MM.1S (cell line): ENCODE measurements around the gene CELF4.

ENCODE experiments used
- DNase-seq: peaks from one replicate; pipeline ENCODE4 v3.0.0-alpha.2; 2015
- H2AFZ ChIP-seq: fragments of 300-600 bp; sonication (generic); 2 replicates; pipeline ENCODE4 v1.6.0; 2016; ENCODE audit warnings: antibody characterized with exemption, low read length
- H3F3A ChIP-seq: fragments of 300-600 bp; sonication (generic); 2 replicates; pipeline ENCODE4 v1.6.1; 2016; ENCODE audit warnings: mild to moderate bottlenecking, antibody characterized with exemption, low read length, moderate library complexity, mixed read lengths; ENCODE audit not compliant: insufficient read depth
- H3K27ac ChIP-seq: fragments of 300-600 bp; sonication (generic); 2 replicates; pipeline ENCODE4 v1.5.1; 2016; ENCODE audit warnings: mild to moderate bottlenecking, low read length
- H3K27me3 ChIP-seq: fragments of 300-600 bp; sonication (generic); replicated peaks from 2 replicates; pipeline ENCODE4 v1.6.0; 2016; ENCODE audit warnings: low read length; ENCODE audit not compliant: insufficient read depth
- H3K36me3 ChIP-seq: fragments of 300-600 bp; sonication (generic); replicated peaks from 2 replicates; pipeline ENCODE4 v1.6.1; 2016; ENCODE audit warnings: mild to moderate bottlenecking, low read length, mixed read lengths; ENCODE audit not compliant: insufficient read depth
- H3K4me1 ChIP-seq: fragments of 300-600 bp; sonication (generic); 2 replicates; pipeline ENCODE4 v1.6.1; 2016; ENCODE audit warnings: low read length, mixed read lengths
- H3K4me2 ChIP-seq: fragments of 300-600 bp; sonication (generic); 2 replicates; pipeline ENCODE4 v1.6.0; 2016; ENCODE audit warnings: low read depth, low read length
- H3K4me3 ChIP-seq: fragments of 300-600 bp; sonication (generic); 2 replicates; pipeline ENCODE4 v1.5.1; 2016; ENCODE audit warnings: low read length, mixed read lengths
- H3K79me2 ChIP-seq: fragments of 300-600 bp; sonication (generic); 2 replicates; pipeline ENCODE4 v1.6.1; 2016; ENCODE audit warnings: mixed run types, low read length, mixed read lengths
- H3K9ac ChIP-seq: fragments of 300-600 bp; sonication (generic); 2 replicates; pipeline ENCODE4 v1.6.1; 2016; ENCODE audit warnings: low read length, mixed read lengths
- H3K9me2 ChIP-seq: fragments of 300-600 bp; sonication (generic); replicated peaks from 2 replicates; pipeline ENCODE4 v1.6.1; 2016; ENCODE audit warnings: mild to moderate bottlenecking, low read length, mixed read lengths; ENCODE audit not compliant: insufficient read depth
- H3K9me3 ChIP-seq: fragments of 300-600 bp; sonication (generic); replicated peaks from 2 replicates; pipeline ENCODE4 v1.6.1; 2016; ENCODE audit warnings: mild to moderate bottlenecking, low read length, mixed read lengths; ENCODE audit not compliant: insufficient read depth
- H4K20me1 ChIP-seq: fragments of 300-600 bp; sonication (generic); 2 replicates; pipeline ENCODE4 v1.6.1; 2016; ENCODE audit warnings: mild to moderate bottlenecking, low read length, moderate library complexity, mixed read lengths; ENCODE audit not compliant: insufficient read depth
- CTCF ChIP-seq: fragments of 300-600 bp; sonication (generic); IDR thresholded peaks from 2 replicates; pipeline ENCODE4 v1.5.1; 2016; ENCODE audit warnings: antibody characterized with exemption, low read length, mixed read lengths
- EZH2 ChIP-seq: fragments of 300-600 bp; sonication (generic); optimal IDR thresholded peaks from 2 replicates; pipeline ENCODE3; 2017; ENCODE audit warnings: low read depth, mild to moderate bottlenecking, antibody characterized with exemption, low read length, mixed read lengths
- EZH2phosphoT487 ChIP-seq: fragments of 300-600 bp; sonication (generic); IDR thresholded peaks from 2 replicates; pipeline ENCODE4 v1.6.1; 2018; ENCODE audit warnings: antibody characterized with exemption, low read length

The CELF4 gene

GRCh38 chr18:37456395-37456794 lies 109.2 kb downstream of the CELF4 start:
- no peaks in the 10 kb centered on the region for H3K4me1 ChIP-seq
- H3K9me3 ChIP-seq: no peaks in the 10 kb centered on the region
- H3K9ac ChIP-seq: no peak overlapping the region
- no peaks in the 10 kb centered on the region for H3K79me2 ChIP-seq
- no peak for DNase-seq
- H3K27me3 ChIP-seq: no peaks in the 10 kb centered on the region
- H3K9me2 ChIP-seq: no peaks in the 10 kb centered on the region
- H3F3A ChIP-seq: no peaks in the 10 kb centered on the region
- TF ChIP-seq CTCF: no peak
- TF ChIP-seq EZH2: no peak
- no peak for TF ChIP-seq EZH2phosphoT487
- no peak overlapping the region for H3K4me2 ChIP-seq
- H2AFZ ChIP-seq: no peak overlapping the region
- no peak overlapping the region for H3K27ac ChIP-seq
- H3K4me3 ChIP-seq: no peak overlapping the region
- H3K36me3 ChIP-seq: no peaks in the 10 kb centered on the region
- H4K20me1 ChIP-seq: no peaks in the 10 kb centered on the region

GRCh38 chr18:37453752-37454151 lies 111.8 kb downstream of the CELF4 start:
- Histone ChIP-seq H3K79me2 (no peaks in the 10 kb centered on the region), H3K4me1 (no peaks in the 10 kb centered on the region), H4K20me1 (no peaks in the 10 kb centered on the region), H3K4me2 (no peak overlapping the region), H3K36me3 (no peaks in the 10 kb centered on the region), H3K27me3 (no peaks in the 10 kb centered on the region), H3K9ac (no peak overlapping the region), H3K9me3 (no peaks in the 10 kb centered on the region), H3K27ac (no peak overlapping the region), H3F3A (no peaks in the 10 kb centered on the region), H2AFZ (no peak overlapping the region), H3K4me3 (no peak overlapping the region), H3K9me2 (no peaks in the 10 kb centered on the region)
- TF ChIP-seq EZH2 (no peak), CTCF (no peak), EZH2phosphoT487 (no peak)
- no peak for DNase-seq

- H3K27me3 ChIP-seq: no peaks in the 10 kb centered on the region
- H3K4me2 ChIP-seq: no peak overlapping the region
- H3K4me1 ChIP-seq: no peaks in the 10 kb centered on the region
- no peaks in the 10 kb centered on the region for H3K9me3 ChIP-seq
- TF ChIP-seq CTCF (no peak), EZH2 (no peak), EZH2phosphoT487 (no peak)
- H3K9ac ChIP-seq: no peak overlapping the region
- no peaks in the 10 kb centered on the region for H3K79me2 ChIP-seq
- no peaks in the 10 kb centered on the region for H3F3A ChIP-seq
- H3K9me2 ChIP-seq: no peaks in the 10 kb centered on the region
- no peak for DNase-seq
- no peak overlapping the region for H3K4me3 ChIP-seq
- no peak overlapping the region for H2AFZ ChIP-seq
- no peaks in the 10 kb centered on the region for H4K20me1 ChIP-seq
- no peaks in the 10 kb centered on the region for H3K36me3 ChIP-seq
- H3K27ac ChIP-seq: no peak overlapping the region
These were observed 112.8 kb downstream of the CELF4 start for GRCh38 chr18:37452682-37453385.
